ENCODE results near the gene HNRNPUL1. TPM values are rescaled to one million over a fixed set of nuclear protein-coding genes. Genes with fewer than 3 reads are reported as not detected.
A peak's percentile ranks its signal among the peaks of the same experiment; 100 is the strongest.

HNRNPUL1 gene
- total RNA-seq, 2 experiments from 2014 or later: 367 to 388 TPM

DNA sequence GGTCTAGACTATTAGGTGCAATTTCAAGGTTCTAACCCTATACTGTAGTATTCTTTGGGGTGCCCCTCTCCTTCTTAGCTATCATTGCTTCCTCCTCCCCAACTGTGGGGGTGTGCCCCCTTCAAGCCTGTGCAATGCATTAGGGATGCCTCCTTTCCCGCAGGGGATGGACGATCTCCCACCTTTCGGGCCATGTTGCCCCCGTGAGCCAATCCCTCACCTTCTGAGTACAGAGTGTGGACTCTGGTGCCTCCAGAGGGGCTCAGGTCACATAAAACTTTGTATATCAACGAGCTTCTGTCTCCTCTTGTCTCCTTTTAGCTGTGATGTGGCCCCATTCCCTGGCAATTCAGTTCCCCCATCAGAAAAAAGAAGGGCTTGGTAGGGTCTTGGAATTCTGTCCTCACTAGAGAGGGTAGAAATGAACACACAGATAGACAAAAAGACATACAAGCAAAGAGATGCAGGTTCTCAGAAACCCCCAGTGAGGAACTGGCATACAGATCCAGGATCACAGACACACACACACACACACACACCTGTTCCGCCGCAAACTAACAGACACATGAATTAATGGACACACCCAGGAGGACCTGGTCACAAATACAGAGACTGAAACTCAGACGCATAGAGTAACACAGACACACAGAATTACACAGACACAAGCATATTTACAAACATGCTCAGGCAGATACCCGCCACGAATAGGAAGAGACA is 2.5 kb upstream of the HNRNPUL1 start:
- Histone ChIP-seq H3K27me3 (ENCODE audit: control insufficient read depth in 1 of 2, insufficient read depth in 2 of 2, low read length in 2 of 2) (no peaks in the 10 kb centered on the region), H3K4me3 (ENCODE audit: low read length) (peak overlapping the region; percentile 81), H3K36me3 (ENCODE audit: insufficient read depth, low read length) (peaks cover under 1% of the 10 kb centered on the region), H3K9me3 (ENCODE audit: control insufficient read depth in 1 of 2, insufficient read depth in 1 of 2, low read length in 2 of 2) (peaks cover 0 to 5% of the 10 kb centered on the region in 2 experiments), H3K27ac (ENCODE audit: low read depth in 1 of 2, low read length in 2 of 2) (peak overlapping the region; percentile 99 to 100), H3K4me1 (ENCODE audit: insufficient read depth, low read length) (peaks cover 43% of the 10 kb centered on the region)
- intact Hi-C loops (cut with DNase I, micrococcal nuclease): loop anchor here (1.0 to 5.0 kb wide), 14 partner anchors 34 to 797 kb away; partner anchors contain the start of gene BLVRB (in 1 of the 2)
- POLR2A ChIA-PET: interaction anchor here (0.6 to 5.9 kb wide), 17 partner anchors 9 to 599 kb away, joined by 3 to 314 read pairs (median 15); partner anchors contain the start of genes ACTMAP, B9D2, CCDC97 and DMAC2
- CTCF ChIA-PET: interaction anchor here (0.6 to 5.4 kb wide), 10 partner anchors 37 to 656 kb away, joined by 3 to 64 read pairs (median 6); partner anchors contain the start of genes B9D2, CCDC97 and TGFB1
- Mint-ChIP-seq H3K4me3 (peak overlapping the region; percentile 96), H3K4me1 (ENCODE audit: low read depth) (peaks cover 35% of the 10 kb centered on the region), H3K27me3 (peaks cover 5% of the 10 kb centered on the region), H3K9me3 (no peaks in the 10 kb centered on the region), H3K27ac (peak overlapping the region; percentile 100), H3K36me3 (ENCODE audit: low read depth) (peaks cover 38% of the 10 kb centered on the region)
- DNase-seq (peak in 3 of 14 experiments; percentile 7 to 40 (median 30)), ATAC-seq (ENCODE audit: poor library complexity) (no peak)
- TF ChIP-seq, protein P1, sequence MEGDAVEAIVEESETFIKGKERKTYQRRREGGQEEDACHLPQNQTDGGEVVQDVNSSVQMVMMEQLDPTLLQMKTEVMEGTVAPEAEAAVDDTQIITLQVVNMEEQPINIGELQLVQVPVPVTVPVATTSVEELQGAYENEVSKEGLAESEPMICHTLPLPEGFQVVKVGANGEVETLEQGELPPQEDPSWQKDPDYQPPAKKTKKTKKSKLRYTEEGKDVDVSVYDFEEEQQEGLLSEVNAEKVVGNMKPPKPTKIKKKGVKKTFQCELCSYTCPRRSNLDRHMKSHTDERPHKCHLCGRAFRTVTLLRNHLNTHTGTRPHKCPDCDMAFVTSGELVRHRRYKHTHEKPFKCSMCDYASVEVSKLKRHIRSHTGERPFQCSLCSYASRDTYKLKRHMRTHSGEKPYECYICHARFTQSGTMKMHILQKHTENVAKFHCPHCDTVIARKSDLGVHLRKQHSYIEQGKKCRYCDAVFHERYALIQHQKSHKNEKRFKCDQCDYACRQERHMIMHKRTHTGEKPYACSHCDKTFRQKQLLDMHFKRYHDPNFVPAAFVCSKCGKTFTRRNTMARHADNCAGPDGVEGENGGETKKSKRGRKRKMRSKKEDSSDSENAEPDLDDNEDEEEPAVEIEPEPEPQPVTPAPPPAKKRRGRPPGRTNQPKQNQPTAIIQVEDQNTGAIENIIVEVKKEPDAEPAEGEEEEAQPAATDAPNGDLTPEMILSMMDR (IDR thresholded peaks at IDR 0.05): no peak

DNA sequence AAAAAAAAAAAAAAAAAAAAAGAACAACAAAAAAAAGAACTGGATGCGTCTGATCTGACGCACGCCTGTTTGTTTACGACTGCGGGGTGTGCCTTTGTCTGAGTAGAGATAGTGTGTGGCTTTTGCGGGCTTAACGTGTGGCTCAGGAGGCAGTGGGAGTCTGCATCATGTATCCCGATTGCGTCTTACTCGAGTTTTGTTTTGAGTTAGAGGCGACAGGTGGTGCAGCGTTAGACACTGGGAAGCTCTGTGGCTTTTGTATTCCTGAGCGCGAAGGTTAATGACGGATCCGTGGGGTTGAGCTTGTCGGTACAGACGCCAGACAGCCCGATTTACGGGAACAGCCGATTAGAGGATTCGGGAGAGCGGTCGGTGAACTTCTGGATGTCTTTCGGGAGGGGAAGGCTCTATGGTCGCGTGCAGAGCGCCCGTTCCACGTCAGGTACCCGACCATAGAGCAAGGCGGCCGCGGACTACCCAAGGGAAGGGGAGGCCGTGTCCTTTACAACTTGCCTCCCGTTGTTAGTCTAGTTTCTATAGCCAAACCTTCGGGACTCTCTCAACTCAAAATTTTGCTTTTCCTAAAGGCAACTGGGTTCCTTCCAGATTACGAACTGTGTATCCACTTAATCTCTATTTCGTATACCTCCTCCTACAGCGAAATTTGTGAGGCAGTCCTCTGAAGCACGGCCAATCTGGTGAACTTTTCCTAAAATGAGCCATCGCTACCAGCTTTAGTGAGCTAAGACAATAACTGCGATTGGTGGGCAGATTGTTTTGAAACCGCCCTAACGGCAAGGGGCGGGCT is 926 bp upstream of the HNRNPUL1 start:
- ChIA-PET POLR2A (interaction anchor here (0.6 to 5.9 kb wide), 66 partner anchors 9 to 1921 kb away, joined by 3 to 314 read pairs (median 5); partner anchors contain the start of genes ACTMAP, AKT2, B9D2 and CCDC97), CTCF (interaction anchor here (0.6 to 5.4 kb wide), 11 partner anchors 14 to 294 kb away, joined by 3 to 64 read pairs (median 9); partner anchors contain the start of genes B9D2, CCDC97 and TGFB1)
- Mint-ChIP-seq H3K27ac (peak overlapping the region; percentile 100), H3K9me3 (no peaks in the 10 kb centered on the region), H3K4me3 (peak overlapping the region; percentile 96), H3K36me3 (ENCODE audit: low read depth) (peaks cover 53% of the 10 kb centered on the region), H3K27me3 (peaks cover 5% of the 10 kb centered on the region), H3K4me1 (ENCODE audit: low read depth) (peaks cover 52% of the 10 kb centered on the region)
- peak overlapping the region; percentile 81 for H3K4me3 ChIP-seq (ENCODE audit: low read length)
- DNase-seq (peak; percentile 64 to 98 (median 82)), ATAC-seq (ENCODE audit: poor library complexity) (peak; percentile 48)
- peak overlapping the region; percentile 99 to 100 for H3K27ac ChIP-seq (ENCODE audit: low read depth in 1 of 2, low read length in 2 of 2)
- peaks cover 57% of the 10 kb centered on the region for H3K4me1 ChIP-seq (ENCODE audit: insufficient read depth, low read length)
- TF ChIP-seq, protein P1 (IDR thresholded peaks at IDR 0.05): no peak
- H3K27me3 ChIP-seq (ENCODE audit: control insufficient read depth in 1 of 2, insufficient read depth in 2 of 2, low read length in 2 of 2): no peaks in the 10 kb centered on the region
- peaks cover 0 to 5% of the 10 kb centered on the region in 2 experiments for H3K9me3 ChIP-seq (ENCODE audit: control insufficient read depth in 1 of 2, insufficient read depth in 1 of 2, low read length in 2 of 2)
- H3K36me3 ChIP-seq (ENCODE audit: insufficient read depth, low read length): peaks cover 17% of the 10 kb centered on the region
- intact Hi-C loops (cut with DNase I, micrococcal nuclease): loop anchor here (1.0 to 5.0 kb wide), 9 partner anchors 36 to 798 kb away; partner anchors contain the start of gene BLVRB (in 1 of the 2)

All from CD4-positive, alpha-beta T cell (primary cell).